Measurements from ENCODE around the gene AUTS2.

AUTS2 gene

GRCh38 chr7:69599955-69600709 is 1.9 kb downstream of the AUTS2 start:
- no peak for DNase-seq

- DNase-seq = no peak
These were observed 2.6 kb downstream of the AUTS2 start for GRCh38 chr7:69600710-69601519.

- DNase-seq = no peak
These were observed 4.2 kb downstream of the AUTS2 start for GRCh38 chr7:69602522-69602921.

GRCh38 chr7:69603351-69603750 is 5.1 kb downstream of the AUTS2 start:
- DNase-seq = no peak

GRCh38 chr7:69603937-69604494 is 5.7 kb downstream of the AUTS2 start:
- no peak for DNase-seq

- no peak for DNase-seq
These were observed 6.8 kb downstream of the AUTS2 start for GRCh38 chr7:69605070-69605469.

GRCh38 chr7:69605546-69605945 is 7.3 kb downstream of the AUTS2 start:
- no peak for DNase-seq

GRCh38 chr7:69608049-69608448 is 9.8 kb downstream of the AUTS2 start:
- DNase-seq = no peak

- no peak for DNase-seq
These were observed 10.6 kb downstream of the AUTS2 start for GRCh38 chr7:69608878-69609277.

GRCh38 chr7:69609541-69610373 is 11.5 kb downstream of the AUTS2 start:
- no peak for DNase-seq

- DNase-seq = no peak
These were observed 12.3 kb downstream of the AUTS2 start for GRCh38 chr7:69610374-69611084.

- no peak for DNase-seq
These were observed 14.7 kb downstream of the AUTS2 start for GRCh38 chr7:69612981-69613380.

- no peak for DNase-seq
These were observed 15.6 kb downstream of the AUTS2 start for GRCh38 chr7:69613846-69614245.

GRCh38 chr7:69615685-69616084 is 17.4 kb downstream of the AUTS2 start:
- DNase-seq = no peak

GRCh38 chr7:69617364-69617763 is 19.1 kb downstream of the AUTS2 start:
- DNase-seq = no peak

GRCh38 chr7:69619054-69619453 is 20.8 kb downstream of the AUTS2 start:
- DNase-seq = no peak

- no peak for DNase-seq
These were observed 21.4 kb downstream of the AUTS2 start for GRCh38 chr7:69619635-69620034.

GRCh38 chr7:69620063-69620462 is 21.8 kb downstream of the AUTS2 start:
- no peak for DNase-seq

- DNase-seq = no peak
These were observed 22.4 kb downstream of the AUTS2 start for GRCh38 chr7:69620650-69621049.

GRCh38 chr7:69622014-69622835 is 23.9 kb downstream of the AUTS2 start:
- no peak for DNase-seq

GRCh38 chr7:69622960-69623359 is 24.7 kb downstream of the AUTS2 start:
- no peak for DNase-seq

All from effector CD4-positive, alpha-beta T cell (primary cell).